ENCODE results near the gene GUSB.
"Not testable (repeated sequence)": the region's sequence is repeated elsewhere in the genome, so short reads cannot be mapped to it uniquely, and the experiment has no call there.

GUSB gene

DNA sequence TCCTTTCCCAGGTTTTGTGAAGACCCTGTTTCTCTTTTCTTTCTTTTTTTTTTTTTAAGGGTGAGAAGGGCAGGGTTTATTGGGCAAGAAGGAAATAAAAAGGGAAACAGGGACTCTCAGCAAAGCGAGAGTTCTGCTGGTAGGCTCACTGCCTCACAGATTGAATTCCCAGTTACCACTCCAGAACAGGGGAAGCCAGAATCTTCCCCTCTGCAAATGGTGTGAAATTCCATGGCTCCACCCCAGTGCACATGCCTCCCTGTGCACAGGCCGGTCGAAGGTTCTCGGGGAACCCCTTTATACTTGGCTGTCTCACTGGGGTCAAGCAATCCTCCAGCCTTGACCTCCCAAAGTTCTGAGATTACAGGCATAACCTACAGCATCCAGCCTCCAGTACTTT is 10.5 kb upstream of the GUSB start:
- H3K4me3 ChIP-seq (ENCODE audit: low read length) = no peak overlapping the region
- TF ChIP-seq, protein P1, sequence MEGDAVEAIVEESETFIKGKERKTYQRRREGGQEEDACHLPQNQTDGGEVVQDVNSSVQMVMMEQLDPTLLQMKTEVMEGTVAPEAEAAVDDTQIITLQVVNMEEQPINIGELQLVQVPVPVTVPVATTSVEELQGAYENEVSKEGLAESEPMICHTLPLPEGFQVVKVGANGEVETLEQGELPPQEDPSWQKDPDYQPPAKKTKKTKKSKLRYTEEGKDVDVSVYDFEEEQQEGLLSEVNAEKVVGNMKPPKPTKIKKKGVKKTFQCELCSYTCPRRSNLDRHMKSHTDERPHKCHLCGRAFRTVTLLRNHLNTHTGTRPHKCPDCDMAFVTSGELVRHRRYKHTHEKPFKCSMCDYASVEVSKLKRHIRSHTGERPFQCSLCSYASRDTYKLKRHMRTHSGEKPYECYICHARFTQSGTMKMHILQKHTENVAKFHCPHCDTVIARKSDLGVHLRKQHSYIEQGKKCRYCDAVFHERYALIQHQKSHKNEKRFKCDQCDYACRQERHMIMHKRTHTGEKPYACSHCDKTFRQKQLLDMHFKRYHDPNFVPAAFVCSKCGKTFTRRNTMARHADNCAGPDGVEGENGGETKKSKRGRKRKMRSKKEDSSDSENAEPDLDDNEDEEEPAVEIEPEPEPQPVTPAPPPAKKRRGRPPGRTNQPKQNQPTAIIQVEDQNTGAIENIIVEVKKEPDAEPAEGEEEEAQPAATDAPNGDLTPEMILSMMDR (IDR thresholded peaks at IDR 0.05; ENCODE audit: insufficient read depth, low read depth, low read length, missing control alignments) = no peak
- DNase-seq (ENCODE audit: low read depth) = no peak

DNA sequence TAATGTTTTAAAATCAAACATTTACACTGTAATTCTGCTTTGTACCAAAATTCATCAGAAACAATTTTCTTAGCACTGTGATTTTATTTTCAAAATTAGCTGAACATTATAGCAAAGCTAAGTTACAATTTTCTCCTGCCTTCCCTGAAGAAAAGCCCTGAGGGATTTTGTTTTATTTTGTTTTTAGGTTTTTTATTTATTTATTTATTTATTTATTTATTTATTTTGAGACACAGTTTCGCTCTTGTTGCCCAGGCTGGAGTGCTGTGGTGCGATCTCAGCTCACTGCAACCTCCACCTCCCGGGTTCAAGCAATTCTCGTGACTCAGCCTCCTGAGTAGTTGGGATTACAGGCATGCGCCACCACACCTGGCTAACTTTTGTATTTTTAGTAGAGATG is 9.8 kb upstream of the GUSB start:
- DNase-seq (ENCODE audit: low read depth); H3K4me3 ChIP-seq (ENCODE audit: low read length): not testable (repeated sequence)

DNA sequence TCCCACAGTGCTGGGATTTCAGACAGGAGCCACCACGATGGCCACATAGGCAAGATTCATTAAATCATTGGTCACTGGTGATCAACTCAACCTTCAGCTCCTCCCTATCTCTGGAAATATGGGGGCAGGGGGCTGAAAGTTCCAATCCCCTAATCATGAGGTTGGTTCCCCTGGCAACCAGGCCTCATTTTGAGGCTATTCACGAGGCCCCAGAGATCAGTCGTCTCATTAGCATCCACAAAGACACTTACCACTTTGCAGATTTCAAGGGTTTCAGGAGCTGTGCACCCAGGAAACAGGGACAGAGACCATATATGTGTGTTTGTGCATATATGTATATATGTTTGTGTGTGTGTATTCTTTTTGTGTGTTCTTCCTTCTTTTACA is 7.7 kb upstream of the GUSB start:
- TF ChIP-seq, protein P1 (IDR thresholded peaks at IDR 0.05; ENCODE audit: insufficient read depth, low read depth, low read length, missing control alignments) = no peak
- no peak overlapping the region for H3K4me3 ChIP-seq (ENCODE audit: low read length)
- no peak for DNase-seq (ENCODE audit: low read depth)

DNA sequence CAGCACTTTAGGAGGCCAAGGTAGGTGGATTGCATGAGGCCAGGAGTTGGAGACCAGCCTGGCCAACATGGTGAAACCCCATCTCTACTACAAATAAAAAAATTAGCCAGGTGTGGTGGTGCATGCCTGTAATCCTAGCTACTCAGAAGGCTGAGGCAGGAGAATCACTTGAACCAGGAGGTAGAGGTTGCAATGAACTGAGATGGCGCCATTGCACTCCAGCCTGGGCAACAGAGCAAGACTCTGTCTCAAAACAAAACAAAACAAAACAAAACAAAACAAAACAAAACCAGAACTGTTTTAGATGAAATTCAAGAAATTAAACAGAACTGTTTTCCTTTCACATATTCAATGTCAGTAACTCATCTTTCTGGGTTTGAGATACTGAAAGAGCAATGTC is 6.5 kb upstream of the GUSB start:
- not testable (repeated sequence) for H3K4me3 ChIP-seq (ENCODE audit: low read length); DNase-seq (ENCODE audit: low read depth)

DNA sequence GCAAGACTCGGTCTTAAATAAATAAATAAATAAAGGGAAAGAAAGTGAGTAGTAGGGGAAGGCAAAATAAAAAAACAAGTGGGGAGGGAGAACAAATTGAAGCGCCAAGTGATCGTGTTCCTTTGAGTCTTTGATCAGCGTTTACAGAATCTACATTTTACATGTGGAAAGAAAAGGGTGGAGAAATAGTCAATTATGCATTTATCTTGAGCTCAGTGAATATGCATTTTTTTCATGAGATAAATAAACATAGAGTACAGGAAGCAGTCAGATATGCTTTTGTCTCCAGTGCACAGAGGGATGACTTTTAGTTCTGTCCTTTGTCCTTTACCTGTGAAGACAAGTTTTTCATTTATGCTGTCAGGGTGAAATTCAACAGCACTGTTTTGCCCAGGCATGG is 6.1 kb upstream of the GUSB start:
- TF ChIP-seq, protein P1 (IDR thresholded peaks at IDR 0.05; ENCODE audit: insufficient read depth, low read depth, low read length, missing control alignments) = no peak
- no peak for DNase-seq (ENCODE audit: low read depth)

DNA sequence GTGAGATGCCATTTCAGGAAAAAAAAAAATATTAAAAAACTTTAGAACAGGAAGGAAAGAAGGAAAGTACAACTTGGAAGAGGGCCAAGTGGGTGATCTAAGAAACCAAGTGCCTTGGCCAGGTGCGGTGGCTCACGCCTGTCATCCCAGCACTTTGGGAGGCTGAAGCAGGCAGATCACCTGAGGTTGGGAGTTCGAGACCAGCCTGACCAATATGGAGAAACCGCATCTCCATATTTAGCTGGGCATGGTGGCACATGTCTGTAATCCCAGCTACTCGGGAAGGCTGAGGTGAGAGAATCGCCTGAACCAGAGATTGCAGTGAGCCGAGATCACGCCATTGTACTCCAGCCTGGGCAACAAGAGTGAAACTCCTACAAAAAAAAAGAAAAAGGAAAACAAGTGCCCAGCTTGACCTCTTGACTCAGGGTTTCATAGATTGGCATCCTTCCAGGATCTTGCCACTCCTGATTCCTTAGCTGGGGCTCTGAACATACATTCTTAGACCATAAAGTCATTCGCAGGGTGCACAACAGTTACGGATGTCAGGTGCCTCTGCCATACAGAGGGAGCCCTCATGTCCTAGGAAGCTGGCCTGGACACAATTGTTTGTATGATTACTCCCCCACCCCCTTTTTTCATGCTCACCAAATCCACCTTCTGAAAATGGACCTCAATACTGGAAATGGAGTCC is 2.1 kb upstream of the GUSB start:
- TF ChIP-seq, protein P1 (IDR thresholded peaks at IDR 0.05; ENCODE audit: insufficient read depth, low read depth, low read length, missing control alignments) = no peak
- H3K4me3 ChIP-seq (ENCODE audit: low read length) = no peak overlapping the region
- peak; percentile 67 for DNase-seq (ENCODE audit: low read depth)

More for the DNA sequence above, 6.1 kb upstream of the GUSB start:
- no peak overlapping the region for H3K4me3 ChIP-seq (ENCODE audit: low read length)

DNA sequence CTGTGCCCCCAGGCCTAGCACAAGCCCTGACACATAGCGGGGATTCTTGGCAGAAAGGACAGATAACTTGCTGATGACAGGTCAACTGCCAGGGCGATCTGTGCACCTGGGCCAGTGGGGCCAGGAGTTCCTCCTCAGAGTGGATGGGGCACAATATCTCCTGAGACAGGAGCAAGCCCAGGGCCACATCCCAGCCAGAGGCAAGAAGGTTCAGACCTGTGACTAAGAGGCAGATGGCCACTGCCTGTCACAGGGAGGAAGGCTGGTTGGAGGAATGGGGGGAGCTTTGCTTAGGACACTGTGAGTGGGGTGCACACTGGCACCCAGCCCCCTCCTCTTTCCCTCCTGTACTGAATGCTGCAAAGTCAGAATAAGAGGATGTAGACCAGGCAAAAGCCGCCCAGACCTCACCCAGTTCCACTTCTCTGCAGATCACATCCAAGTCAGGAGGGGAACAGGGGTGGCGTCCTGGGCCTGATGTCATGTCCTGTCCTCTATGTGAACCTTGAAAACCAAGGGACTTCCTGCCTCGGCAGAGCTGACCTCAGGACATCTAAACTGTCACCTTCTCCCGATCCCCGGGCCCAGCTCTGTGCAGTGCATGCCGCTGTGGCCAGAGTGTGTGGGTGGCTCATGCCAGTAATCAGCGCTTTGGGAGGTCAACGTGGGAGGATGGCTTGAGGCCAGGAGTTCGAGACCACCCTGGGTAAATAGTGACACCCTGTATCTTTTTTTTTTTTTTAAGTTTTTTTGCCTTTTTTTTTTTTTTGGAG is 1.3 kb downstream of the GUSB start:
- no peak for DNase-seq (ENCODE audit: low read depth)
- TF ChIP-seq, protein P1 (IDR thresholded peaks at IDR 0.05; ENCODE audit: insufficient read depth, low read depth, low read length, missing control alignments) = no peak
- peak overlapping the region; percentile 74 for H3K4me3 ChIP-seq (ENCODE audit: low read length)
